Gastrocnemius medialis (tissue), 4 donors: ENCODE results near the gene SUGT1. TPM values are rescaled to one million over a fixed set of nuclear protein-coding genes. Genes with fewer than 3 reads are reported as not detected.
A peak's percentile ranks its signal among the peaks of the same experiment; 100 is the strongest.
"Not testable (repeated sequence)": the region's sequence is repeated elsewhere in the genome, so short reads cannot be mapped to it uniquely, and the experiment has no call there.

Experiments used
- ATAC-seq, 2 donors: fragments of 150-250 bp; one replicate each; pipeline ENCODE4 v1.9.1; 2016
- DNase-seq, 2 donors: peaks; one replicate each; pipeline ENCODE4 v3.0.0-alpha.2; 2019
- H3K27ac ChIP-seq, 4 donors: fragments of 200-600 bp; sonication (generic); 1 replicate in 1 of 4; 2 replicates in 3 of 4; pipeline ENCODE4 v1.5.1; 2016 to 2018; ENCODE audit warnings: mild to moderate bottlenecking in 2 of 4, moderate library complexity in 1 of 4
- H3K27me3 ChIP-seq, 3 donors: fragments of 200-600 bp; sonication (generic) in 2 of 3; 1 replicate in 1 of 3; 2 replicates in 2 of 3; pipeline versions ENCODE4 v1.5.1 to v1.6.0; 2016 to 2019; ENCODE audit warnings: mild to moderate bottlenecking in 1 of 3, moderate library complexity in 1 of 3
- H3K36me3 ChIP-seq, 2 donors: fragments of 200-600 bp; sonication (generic) in 1 of 2; one replicate each; pipeline ENCODE4 v1.5.1; 2017 to 2018
- H3K4me1 ChIP-seq, 2 donors: fragments of 200-600 bp; sonication (generic) in 1 of 2; one replicate each; pipeline ENCODE4 v1.5.1; 2016 to 2017; ENCODE audit warnings: mild to moderate bottlenecking in 2 of 2
- H3K4me3 ChIP-seq, 4 donors: fragments of 200-600 bp; sonication (generic) in 3 of 4; 1 replicate in 1 of 4; 2 replicates in 3 of 4; pipeline ENCODE4 v1.5.1; 2016 to 2019; ENCODE audit warnings: mild to moderate bottlenecking in 2 of 4
- H3K9me3 ChIP-seq, 3 donors: fragments of 200-600 bp; sonication (generic) in 2 of 3; 1 replicate in 1 of 3; 2 replicates in 2 of 3; pipeline ENCODE4 v1.5.1; 2016 to 2019
- POLR2A ChIP-seq, 2 donors: fragments of 450-650 bp; IDR thresholded peaks; one replicate each; pipeline ENCODE4 v1.6.1; 2017; ENCODE audit warnings: antibody characterized with exemption in 2 of 2, mild to moderate bottlenecking in 2 of 2, moderate library complexity in 2 of 2
- in situ Hi-C, 4 donors: fragments of 200-750 bp; cut with MboI; loops; one replicate each; pipeline versions ENCODE4 v1.15.0 to v1.8.0; 2017; ENCODE audit warnings: low sequenced_read_pairs in 4 of 4
- intact Hi-C: fragments of 100-400 bp; cut with DNase I; formaldehyde crosslinking; loops from one replicate; pipeline ENCODE4 v1.15.1; 2023; ENCODE audit warnings: low total_unique reads
- total RNA-seq, 4 donors: library from RNA; depleted of rRNA; stranded (reverse); fragments of >200 nt; gene quantifications; one replicate each; pipeline versions ENCODE4 v1.1.0 to v1.2.3, GENCODE V29; 2016
- TF ChIP-seq, protein P1 (sequence below), 5 experiments: fragments of 450-650 bp in 3 of 5; fragments of 200-600 bp in 2 of 5; sonication (generic) in 2 of 5; IDR thresholded peaks in 4 of 5; conservative IDR thresholded peaks in 1 of 5; 1 replicate in 4 of 5; 2 replicates in 1 of 5; pipeline ENCODE4 v1.5.1; 2016 to 2019; ENCODE audit warnings: antibody characterized with exemption in 5 of 5, mild to moderate bottlenecking in 3 of 5, moderate library complexity in 3 of 5

Gene SUGT1
- total RNA-seq = 10 to 100 TPM; 37.5 to 48.5 (median 40.1) TPM

DNA sequence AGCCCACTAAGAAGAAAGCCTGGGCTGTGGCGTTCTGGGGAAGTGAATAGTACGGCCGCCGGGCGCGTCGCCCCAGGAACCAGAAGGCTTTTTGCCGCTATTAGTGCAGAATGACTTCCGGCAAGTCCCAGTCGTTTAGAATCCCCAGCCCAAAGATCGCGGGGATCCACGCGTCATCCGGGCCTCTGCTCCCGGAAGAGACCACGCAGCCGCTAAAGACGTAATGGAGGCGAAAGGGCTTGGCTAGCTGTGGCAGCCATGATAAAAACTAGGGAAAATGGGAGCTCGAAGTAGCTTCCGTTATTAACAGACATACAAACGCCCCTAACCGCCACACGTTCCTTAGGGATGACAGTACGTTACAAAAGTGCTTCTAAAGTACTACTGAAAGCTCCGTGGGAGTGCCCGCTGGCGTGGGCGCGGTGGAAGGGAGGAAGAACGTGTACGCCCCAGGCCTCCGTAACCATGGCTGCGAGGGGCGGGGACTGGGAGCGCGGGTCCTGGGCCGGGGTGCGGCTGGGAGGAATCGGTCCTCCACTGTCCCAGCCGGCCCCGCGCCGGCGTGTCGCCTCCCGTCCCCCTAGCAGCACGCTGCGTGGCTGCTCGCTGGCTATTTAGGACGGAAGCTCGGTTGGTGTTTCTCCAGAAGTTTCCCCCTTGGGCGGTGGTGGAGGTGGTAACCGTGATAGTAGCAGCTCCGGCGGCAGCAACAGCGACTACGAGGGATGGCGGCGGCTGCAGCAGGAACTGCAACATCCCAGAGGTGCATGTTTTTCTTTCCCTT, at the start of gene SUGT1:
Gene SUGT1, plus strand, starts transcription at position 641 of the 784 bp plus-strand sequence. Its CDS starts 85 bp downstream, at position 726.
- H3K27me3 ChIP-seq = no peaks in the 10 kb centered on the region
- in situ Hi-C loops = loop anchor here in 3 of 4 donors (10.0 to 25.0 kb wide), 3 partner anchors 190 to 465 kb away; partner anchors contain the start of genes CKAP2 (in 1 of the 3) and VPS36 (in 1 of the 3)
- peak; percentile 95 to 97 for DNase-seq

DNA sequence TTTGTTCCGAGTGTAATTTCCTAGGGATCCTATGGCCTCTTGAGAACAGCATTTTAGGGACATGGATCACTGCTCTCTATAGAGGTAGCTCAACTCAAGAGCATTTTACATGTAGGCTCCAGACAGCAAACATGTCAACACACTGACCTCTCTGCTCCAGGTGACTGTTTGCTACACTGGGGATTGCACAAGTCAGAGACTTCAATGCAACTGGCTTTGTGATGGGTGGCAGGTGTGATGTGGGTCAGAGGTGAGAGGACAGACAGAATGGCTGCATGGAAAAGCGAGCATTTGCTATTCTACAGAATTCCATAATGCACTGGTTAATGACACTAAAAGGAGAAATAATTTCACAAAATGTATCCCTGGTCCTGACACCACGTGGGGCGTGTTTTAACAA, 49.3 kb upstream of the SUGT1 start:
- intact Hi-C loops, H3K9me3 ChIP-seq, H3K27ac ChIP-seq, ATAC-seq, DNase-seq, in situ Hi-C loops, H3K4me3 ChIP-seq, H3K36me3 ChIP-seq, H3K27me3 ChIP-seq: not testable (repeated sequence)
- peaks cover 7 to 11% of the 10 kb centered on the region in 2 donors for H3K4me1 ChIP-seq

More for the DNA sequence above, at the start of gene SUGT1:
- peak; percentile 96 for ATAC-seq
- peaks cover 0 to 16% of the 10 kb centered on the region in 2 donors for H3K36me3 ChIP-seq
- H3K4me3 ChIP-seq = peak within 1 kb of the TSS; percentile 69 to 97 (median 82)
- peak within 1 kb of the TSS; percentile 92 to 98 (median 98) for H3K27ac ChIP-seq
- TF ChIP-seq POLR2A (IDR thresholded peaks at IDR 0.05) = peak; percentile 64 to 77
- TF ChIP-seq, protein P1, sequence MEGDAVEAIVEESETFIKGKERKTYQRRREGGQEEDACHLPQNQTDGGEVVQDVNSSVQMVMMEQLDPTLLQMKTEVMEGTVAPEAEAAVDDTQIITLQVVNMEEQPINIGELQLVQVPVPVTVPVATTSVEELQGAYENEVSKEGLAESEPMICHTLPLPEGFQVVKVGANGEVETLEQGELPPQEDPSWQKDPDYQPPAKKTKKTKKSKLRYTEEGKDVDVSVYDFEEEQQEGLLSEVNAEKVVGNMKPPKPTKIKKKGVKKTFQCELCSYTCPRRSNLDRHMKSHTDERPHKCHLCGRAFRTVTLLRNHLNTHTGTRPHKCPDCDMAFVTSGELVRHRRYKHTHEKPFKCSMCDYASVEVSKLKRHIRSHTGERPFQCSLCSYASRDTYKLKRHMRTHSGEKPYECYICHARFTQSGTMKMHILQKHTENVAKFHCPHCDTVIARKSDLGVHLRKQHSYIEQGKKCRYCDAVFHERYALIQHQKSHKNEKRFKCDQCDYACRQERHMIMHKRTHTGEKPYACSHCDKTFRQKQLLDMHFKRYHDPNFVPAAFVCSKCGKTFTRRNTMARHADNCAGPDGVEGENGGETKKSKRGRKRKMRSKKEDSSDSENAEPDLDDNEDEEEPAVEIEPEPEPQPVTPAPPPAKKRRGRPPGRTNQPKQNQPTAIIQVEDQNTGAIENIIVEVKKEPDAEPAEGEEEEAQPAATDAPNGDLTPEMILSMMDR (IDR thresholded peaks at IDR 0.05 in 4 of 5, conservative IDR thresholded peaks at IDR 0.05 in 1 of 5) = peak; percentile 60 to 75 (median 68)
- H3K4me1 ChIP-seq = peaks cover 26 to 30% of the 10 kb centered on the region in 2 donors
- H3K9me3 ChIP-seq = no peaks in the 10 kb centered on the region
- intact Hi-C loops = loop anchor here (1.0 to 10.0 kb wide), 6 partner anchors 35 to 1199 kb away; partner anchors contain the start of genes ALG11, ATP7B, INTS6 and VPS36

DNA sequence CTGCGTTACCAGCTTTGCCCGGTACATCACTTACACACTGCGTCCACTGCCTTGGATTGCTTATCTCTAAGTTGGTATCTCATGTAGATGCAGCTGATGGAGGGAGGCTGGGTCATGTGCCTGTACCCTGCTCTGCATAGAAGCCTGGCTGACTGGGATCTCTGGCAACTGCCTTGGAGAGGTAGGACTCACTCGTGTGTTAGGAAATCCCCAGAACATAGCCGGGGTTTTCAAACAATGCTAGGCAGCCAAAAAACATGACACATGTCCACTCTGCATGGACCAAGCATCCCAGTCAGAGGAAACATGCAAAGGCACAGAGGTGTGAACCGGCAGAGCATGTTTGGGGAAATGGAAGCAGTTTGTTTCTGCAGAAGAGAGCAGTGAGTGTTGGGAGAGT, 46.5 kb upstream of the SUGT1 start:
- H3K27ac ChIP-seq, H3K4me1 ChIP-seq, H3K4me3 ChIP-seq, in situ Hi-C loops, H3K9me3 ChIP-seq, intact Hi-C loops, H3K36me3 ChIP-seq, DNase-seq, ATAC-seq, H3K27me3 ChIP-seq: not testable (repeated sequence)

DNA sequence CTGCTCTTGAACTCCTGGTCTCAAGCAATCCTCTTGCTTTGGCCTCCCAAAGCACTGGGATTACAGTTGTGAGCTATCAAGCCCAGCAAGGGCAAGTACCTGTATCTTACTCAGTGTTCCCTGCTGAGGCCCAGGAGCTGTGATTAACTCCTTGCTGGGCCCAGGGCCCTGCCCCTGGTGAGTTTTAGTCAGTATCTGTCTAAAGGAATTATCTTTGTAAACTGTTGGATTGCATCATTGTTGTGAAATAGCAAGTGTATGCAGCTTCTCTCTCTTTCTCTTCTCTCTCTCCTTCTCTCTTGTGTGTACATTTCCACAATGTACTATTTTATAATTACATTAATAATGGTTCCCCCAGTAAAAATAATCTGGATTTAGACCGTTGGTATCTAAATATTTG, 45.8 kb upstream of the SUGT1 start:
- intact Hi-C loops = not testable (repeated sequence)

DNA sequence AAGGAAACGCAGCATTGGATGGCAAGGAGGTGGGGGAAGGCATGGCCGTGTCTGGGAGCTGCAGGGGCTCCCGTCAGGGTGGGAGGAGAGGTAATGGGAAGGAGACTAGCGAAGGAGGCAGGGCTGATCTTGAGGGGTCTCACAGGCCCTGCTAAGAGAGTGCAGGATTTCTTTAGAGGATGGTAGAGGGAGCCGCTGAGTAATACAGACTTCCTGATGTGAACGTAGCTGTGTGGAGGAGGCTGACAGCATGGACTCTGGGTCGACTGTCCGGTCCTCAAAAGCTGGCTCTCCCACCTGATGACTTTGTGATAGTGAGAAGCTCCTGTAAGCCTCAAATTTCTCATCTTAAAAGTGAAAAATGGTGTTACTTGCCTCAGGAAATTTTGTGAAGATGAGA, 44.5 kb upstream of the SUGT1 start:
- H3K4me3 ChIP-seq, in situ Hi-C loops, H3K27me3 ChIP-seq, H3K27ac ChIP-seq, H3K9me3 ChIP-seq, intact Hi-C loops, DNase-seq, H3K36me3 ChIP-seq, H3K4me1 ChIP-seq, ATAC-seq: not testable (repeated sequence)

More for the DNA sequence above, 45.8 kb upstream of the SUGT1 start:
- DNase-seq, in situ Hi-C loops, H3K27me3 ChIP-seq, H3K36me3 ChIP-seq, H3K4me1 ChIP-seq, ATAC-seq, H3K9me3 ChIP-seq, H3K27ac ChIP-seq, H3K4me3 ChIP-seq: not testable (repeated sequence)

DNA sequence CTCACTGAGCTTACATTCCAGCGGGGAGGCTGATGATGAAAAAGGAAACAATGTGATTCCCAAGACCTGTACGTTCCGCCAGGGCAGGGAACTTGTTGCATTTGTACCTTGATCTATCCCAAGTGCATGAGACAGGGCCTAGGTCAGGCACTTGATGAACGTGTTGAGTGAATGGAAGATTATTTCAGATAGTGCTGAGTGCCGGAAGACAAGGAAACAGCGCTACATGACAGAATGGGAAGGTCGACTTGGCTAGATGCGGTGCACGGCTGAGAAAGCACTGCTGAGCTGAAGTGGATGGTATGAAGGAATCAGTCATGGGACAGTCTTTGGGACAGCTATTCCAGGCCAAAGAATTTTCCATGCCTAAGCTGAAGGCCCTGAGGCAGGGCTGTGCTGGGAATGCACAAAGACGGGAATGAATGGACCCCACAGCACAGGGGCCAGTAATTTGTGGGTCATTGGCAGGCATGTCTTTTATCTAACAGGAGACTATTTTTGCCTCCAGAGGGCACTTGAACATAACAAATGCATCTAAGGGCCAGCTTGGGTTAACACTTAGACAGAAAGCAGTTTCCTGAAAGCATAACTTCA, 43.5 kb upstream of the SUGT1 start:
- DNase-seq, H3K4me1 ChIP-seq, H3K27me3 ChIP-seq, H3K27ac ChIP-seq, H3K4me3 ChIP-seq, H3K36me3 ChIP-seq, H3K9me3 ChIP-seq, intact Hi-C loops, in situ Hi-C loops: not testable (repeated sequence)
- TF ChIP-seq, protein P1 (IDR thresholded peaks at IDR 0.05 in 4 of 5, conservative IDR thresholded peaks at IDR 0.05 in 1 of 5) = peak in 3 of 5 experiments; percentile 15 to 21 (median 20)
- peak; percentile 60 to 65 for ATAC-seq

DNA sequence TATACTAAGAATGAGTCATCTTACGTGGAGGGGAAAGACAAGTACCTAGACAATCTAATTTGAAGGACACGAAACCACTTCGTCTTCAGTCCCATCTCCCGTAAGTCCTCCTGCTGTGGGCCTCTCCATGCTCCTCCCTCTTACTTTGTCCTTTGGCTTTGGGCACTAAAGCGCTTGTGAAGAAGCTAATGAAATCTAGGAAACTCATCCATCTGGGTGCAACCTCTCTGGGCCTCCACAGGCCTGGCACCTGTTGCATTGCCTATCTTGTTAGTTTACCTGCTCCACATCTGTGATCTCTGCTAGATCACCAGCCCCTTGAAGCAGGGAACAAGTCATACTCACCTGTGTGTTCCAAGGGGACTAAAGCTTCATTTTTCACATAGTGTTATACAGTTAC, 42.5 kb upstream of the SUGT1 start:
- in situ Hi-C loops, ATAC-seq, intact Hi-C loops: not testable (repeated sequence)

More for the DNA sequence above, 42.5 kb upstream of the SUGT1 start:
- H3K4me1 ChIP-seq, H3K4me3 ChIP-seq, DNase-seq, H3K27ac ChIP-seq, H3K27me3 ChIP-seq, H3K9me3 ChIP-seq, H3K36me3 ChIP-seq: not testable (repeated sequence)
